Tibial nerve (tissue), 4 donors: ENCODE results near the gene GSTM2. TPM values are rescaled to one million over a fixed set of nuclear protein-coding genes. Genes with fewer than 3 reads are reported as not detected.

Source experiments
- DNase-seq, 2 donors: peaks; one replicate each; pipeline ENCODE4 v3.0.0-alpha.2; 2019; ENCODE audit warnings: low spot score in 2 of 2
- H3K27ac ChIP-seq, 4 donors: fragments of 200-600 bp; sonication (generic) in 3 of 4; one replicate each; pipeline ENCODE4 v1.5.1; 2017 to 2019; ENCODE audit warnings: mild to moderate bottlenecking in 1 of 4
- H3K27me3 ChIP-seq, 2 donors: fragments of 200-600 bp; sonication (generic) in 1 of 2; one replicate each; pipeline versions ENCODE4 v1.5.1 to v1.6.0; 2017 to 2019
- H3K36me3 ChIP-seq, 3 donors: fragments of 200-600 bp; sonication (generic); one replicate each; pipeline ENCODE4 v1.5.1; 2018 to 2019
- H3K4me1 ChIP-seq, 4 donors: fragments of 200-600 bp; sonication (generic) in 3 of 4; one replicate each; pipeline ENCODE4 v1.5.1; 2017 to 2019
- H3K4me3 ChIP-seq, 4 donors: fragments of 200-600 bp; sonication (generic) in 3 of 4; one replicate each; pipeline ENCODE4 v1.5.1; 2017 to 2019; ENCODE audit warnings: mild to moderate bottlenecking in 1 of 4, moderate library complexity in 1 of 4
- H3K9me3 ChIP-seq, 4 donors: fragments of 200-600 bp; sonication (generic) in 3 of 4; one replicate each; pipeline ENCODE4 v1.5.1; 2017 to 2019
- EP300 ChIP-seq, 2 donors: sonication (generic); formaldehyde crosslinking; IDR thresholded peaks; one replicate each; pipeline ENCODE4 v1.6.1; 2017; ENCODE audit warnings: antibody characterized with exemption in 2 of 2, mild to moderate bottlenecking in 1 of 2
- POLR2A ChIP-seq, 2 donors: fragments of 450-650 bp; IDR thresholded peaks; one replicate each; pipeline ENCODE4 v1.6.1; 2017; ENCODE audit warnings: antibody characterized with exemption in 2 of 2, mild to moderate bottlenecking in 2 of 2, moderate library complexity in 2 of 2
- WGBS, 2 donors: methylation state at CpG; one replicate each; pipeline ENCODE4 v1.1.5; 2018; 5-methylcytosine and 5-hydroxymethylcytosine counted together
- total RNA-seq, 4 donors: library from RNA; depleted of rRNA; stranded (reverse); fragments of >200 nt; gene quantifications; one replicate each; pipeline ENCODE4 v1.1.0, GENCODE V29; 2016
- TF ChIP-seq, protein P1 (sequence below), 5 experiments: fragments of 200-600 bp in 3 of 5; fragments of 450-650 bp in 2 of 5; sonication (generic) in 3 of 5; IDR thresholded peaks; one replicate each; pipeline ENCODE4 v1.5.1; 2016 to 2019; ENCODE audit warnings: antibody characterized with exemption in 5 of 5, mild to moderate bottlenecking in 3 of 5, moderate library complexity in 2 of 5

GSTM2 gene
- total RNA-seq, 4 donors from 2014 or later = 87.1 to 120 (median 103) TPM

- H3K27ac ChIP-seq = no peak overlapping the region
- H3K4me3 ChIP-seq = no peak overlapping the region
- H3K27me3 ChIP-seq = no peaks in the 10 kb centered on the region
- no peaks in the 10 kb centered on the region for H3K36me3 ChIP-seq
- no peaks in the 10 kb centered on the region for H3K9me3 ChIP-seq
- WGBS, 2 donors = 72 to 81% methylated on average over 3 of the region's 3 CpGs
- H3K4me1 ChIP-seq = peaks cover 0 to 20% (median 3%) of the 10 kb centered on the region in 4 donors
- peak in 1 of 2 donors; percentile 2 for DNase-seq
- TF ChIP-seq EP300 (IDR thresholded peaks at IDR 0.05) = no peak
- TF ChIP-seq, protein P1, sequence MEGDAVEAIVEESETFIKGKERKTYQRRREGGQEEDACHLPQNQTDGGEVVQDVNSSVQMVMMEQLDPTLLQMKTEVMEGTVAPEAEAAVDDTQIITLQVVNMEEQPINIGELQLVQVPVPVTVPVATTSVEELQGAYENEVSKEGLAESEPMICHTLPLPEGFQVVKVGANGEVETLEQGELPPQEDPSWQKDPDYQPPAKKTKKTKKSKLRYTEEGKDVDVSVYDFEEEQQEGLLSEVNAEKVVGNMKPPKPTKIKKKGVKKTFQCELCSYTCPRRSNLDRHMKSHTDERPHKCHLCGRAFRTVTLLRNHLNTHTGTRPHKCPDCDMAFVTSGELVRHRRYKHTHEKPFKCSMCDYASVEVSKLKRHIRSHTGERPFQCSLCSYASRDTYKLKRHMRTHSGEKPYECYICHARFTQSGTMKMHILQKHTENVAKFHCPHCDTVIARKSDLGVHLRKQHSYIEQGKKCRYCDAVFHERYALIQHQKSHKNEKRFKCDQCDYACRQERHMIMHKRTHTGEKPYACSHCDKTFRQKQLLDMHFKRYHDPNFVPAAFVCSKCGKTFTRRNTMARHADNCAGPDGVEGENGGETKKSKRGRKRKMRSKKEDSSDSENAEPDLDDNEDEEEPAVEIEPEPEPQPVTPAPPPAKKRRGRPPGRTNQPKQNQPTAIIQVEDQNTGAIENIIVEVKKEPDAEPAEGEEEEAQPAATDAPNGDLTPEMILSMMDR (IDR thresholded peaks at IDR 0.05) = no peak
These were observed 25.2 kb upstream of the GSTM2 start for GRCh38 chr1:109642626-109643025.

GRCh38 chr1:109643385-109644230 lies 24.2 kb upstream of the GSTM2 start:
- Histone ChIP-seq H3K4me1 (peaks cover 0 to 20% (median 3%) of the 10 kb centered on the region in 4 donors), H3K9me3 (no peaks in the 10 kb centered on the region), H3K36me3 (no peaks in the 10 kb centered on the region), H3K27ac (peak overlapping the region in 1 of 4 donors; percentile 4), H3K4me3 (no peak overlapping the region), H3K27me3 (no peaks in the 10 kb centered on the region)
- DNase-seq = peak; percentile 58 to 64
- no peak for TF ChIP-seq POLR2A (IDR thresholded peaks at IDR 0.05)
- TF ChIP-seq, protein P1 (IDR thresholded peaks at IDR 0.05) = peak; percentile 70 to 91 (median 85)
- WGBS, 2 donors = 41 to 44% methylated on average over 24 to 30 of the region's 32 CpGs

- Histone ChIP-seq H3K27ac (no peak overlapping the region), H3K4me3 (no peak overlapping the region), H3K4me1 (peaks cover 0 to 27% (median 3%) of the 10 kb centered on the region in 4 donors), H3K9me3 (no peaks in the 10 kb centered on the region), H3K36me3 (no peaks in the 10 kb centered on the region), H3K27me3 (no peaks in the 10 kb centered on the region)
- DNase-seq = no peak
- TF ChIP-seq, protein P1 (IDR thresholded peaks at IDR 0.05) = no peak
- no peak for TF ChIP-seq POLR2A (IDR thresholded peaks at IDR 0.05)
- no peak for TF ChIP-seq EP300 (IDR thresholded peaks at IDR 0.05)
- no CpG with 5 or more reads among the region's 10 CpGs for WGBS, 2 donors
These were observed 23.2 kb upstream of the GSTM2 start for GRCh38 chr1:109644670-109645069.

DNA sequence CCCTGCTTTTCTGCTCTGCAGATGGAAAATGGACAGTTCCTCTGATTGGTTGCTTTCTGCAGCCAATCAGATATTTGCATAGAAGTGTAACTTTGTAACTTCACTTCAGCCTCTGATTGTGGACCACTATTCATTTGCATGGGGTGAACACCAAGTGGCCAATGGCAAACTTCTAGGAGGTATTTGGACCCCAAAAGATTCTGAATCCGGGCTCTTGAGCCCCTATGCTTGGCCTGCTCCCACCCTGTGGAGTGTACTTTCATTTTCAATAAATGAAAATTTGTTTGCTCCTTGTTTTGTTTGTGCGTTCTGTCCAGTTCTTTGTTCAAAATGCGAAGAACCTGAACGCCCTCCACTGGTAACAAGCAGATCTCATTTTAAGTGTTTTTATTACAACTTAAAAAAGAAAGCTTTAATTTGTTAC lies 18.4 kb upstream of the GSTM2 start:
- Histone ChIP-seq H3K27me3 (no peaks in the 10 kb centered on the region), H3K27ac (peak overlapping the region in 2 of 4 donors; percentile 44 to 49), H3K9me3 (no peaks in the 10 kb centered on the region), H3K4me1 (peaks cover 0 to 8% (median 0%) of the 10 kb centered on the region in 4 donors), H3K4me3 (peak overlapping the region in 2 of 4 donors; percentile 10 to 39), H3K36me3 (no peaks in the 10 kb centered on the region)
- TF ChIP-seq POLR2A (IDR thresholded peaks at IDR 0.05) (no peak), EP300 (IDR thresholded peaks at IDR 0.05) (no peak)
- TF ChIP-seq, protein P1 (IDR thresholded peaks at IDR 0.05) = peak; percentile 11 to 59 (median 33)
- no peak for DNase-seq
- WGBS, 2 donors = 23 to 36% methylated on average over 4 of the region's 4 CpGs

- Histone ChIP-seq H3K4me1 (peaks cover 0 to 19% (median 3%) of the 10 kb centered on the region in 4 donors), H3K9me3 (no peaks in the 10 kb centered on the region), H3K27ac (no peak overlapping the region), H3K36me3 (no peaks in the 10 kb centered on the region), H3K27me3 (no peaks in the 10 kb centered on the region), H3K4me3 (no peak overlapping the region)
- TF ChIP-seq POLR2A (IDR thresholded peaks at IDR 0.05) (no peak), EP300 (IDR thresholded peaks at IDR 0.05) (no peak)
- TF ChIP-seq, protein P1 (IDR thresholded peaks at IDR 0.05) = no peak
- WGBS, 2 donors = 87 to 94% methylated on average over 3 of the region's 3 CpGs
- no peak for DNase-seq
These were observed 17.2 kb upstream of the GSTM2 start for GRCh38 chr1:109650609-109651008.
